ENCODE measurements around the gene GH2.

DNA sequence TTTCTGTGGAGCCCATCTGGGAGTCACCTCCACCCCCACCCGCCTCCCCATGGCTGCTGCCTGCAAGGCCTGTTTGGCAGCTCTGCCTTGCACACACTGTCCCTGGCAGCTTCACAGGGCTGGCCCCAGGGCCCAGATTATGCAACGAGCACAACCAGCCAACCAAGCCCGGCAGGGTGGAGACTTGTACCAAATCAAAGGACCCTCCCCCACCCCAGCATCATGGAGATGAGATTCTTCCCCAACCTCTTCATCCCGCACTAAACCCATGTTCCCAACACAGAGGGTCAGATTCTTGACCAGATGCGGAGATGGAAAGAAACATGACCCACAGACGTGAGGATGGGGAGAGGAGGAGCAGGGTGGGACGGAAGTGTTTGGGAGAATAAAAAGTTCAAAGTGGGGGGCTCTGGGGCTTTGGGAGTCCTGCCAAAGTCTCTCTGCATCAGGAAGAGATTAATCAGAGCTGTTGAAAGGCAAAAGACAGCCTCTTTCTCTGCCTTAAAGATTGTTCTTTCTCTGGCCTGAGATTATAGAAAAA is 43.0 kb downstream of the GH2 start:
- no peak for TF ChIP-seq TARDBP (IDR thresholded peaks at IDR 0.05)
- TF ChIP-seq FOXM1 (IDR thresholded peaks at IDR 0.05; ENCODE audit: borderline replicate concordance): no peak
- no peak for TF ChIP-seq SP1 (IDR thresholded peaks at IDR 0.05)
- TF ChIP-seq NFRKB (IDR thresholded peaks at IDR 0.05): no peak
- TF ChIP-seq ZNF384 (IDR thresholded peaks at IDR 0.05): no peak
- TF ChIP-seq CTBP1 (IDR thresholded peaks at IDR 0.05; ENCODE audit: borderline replicate concordance): no peak
- TF ChIP-seq BHLHE40 (IDR thresholded peaks at IDR 0.05; ENCODE audit: borderline replicate concordance): no peak
- no peak for TF ChIP-seq FOXA1 (IDR thresholded peaks at IDR 0.05)
- TF ChIP-seq LEF1 (IDR thresholded peaks at IDR 0.05; ENCODE audit: borderline replicate concordance): no peak
- no peak for TF ChIP-seq SUZ12 (IDR thresholded peaks at IDR 0.05)
